Brain pericyte (primary cell): Measurements from ENCODE around the gene ASPSCR1.

Experiments used
- DNase-seq: peaks from one replicate; pipeline ENCODE4 v3.0.0-alpha.2; 2012; ENCODE audit warnings: low read depth, low spot score

The ASPSCR1 gene

DNA sequence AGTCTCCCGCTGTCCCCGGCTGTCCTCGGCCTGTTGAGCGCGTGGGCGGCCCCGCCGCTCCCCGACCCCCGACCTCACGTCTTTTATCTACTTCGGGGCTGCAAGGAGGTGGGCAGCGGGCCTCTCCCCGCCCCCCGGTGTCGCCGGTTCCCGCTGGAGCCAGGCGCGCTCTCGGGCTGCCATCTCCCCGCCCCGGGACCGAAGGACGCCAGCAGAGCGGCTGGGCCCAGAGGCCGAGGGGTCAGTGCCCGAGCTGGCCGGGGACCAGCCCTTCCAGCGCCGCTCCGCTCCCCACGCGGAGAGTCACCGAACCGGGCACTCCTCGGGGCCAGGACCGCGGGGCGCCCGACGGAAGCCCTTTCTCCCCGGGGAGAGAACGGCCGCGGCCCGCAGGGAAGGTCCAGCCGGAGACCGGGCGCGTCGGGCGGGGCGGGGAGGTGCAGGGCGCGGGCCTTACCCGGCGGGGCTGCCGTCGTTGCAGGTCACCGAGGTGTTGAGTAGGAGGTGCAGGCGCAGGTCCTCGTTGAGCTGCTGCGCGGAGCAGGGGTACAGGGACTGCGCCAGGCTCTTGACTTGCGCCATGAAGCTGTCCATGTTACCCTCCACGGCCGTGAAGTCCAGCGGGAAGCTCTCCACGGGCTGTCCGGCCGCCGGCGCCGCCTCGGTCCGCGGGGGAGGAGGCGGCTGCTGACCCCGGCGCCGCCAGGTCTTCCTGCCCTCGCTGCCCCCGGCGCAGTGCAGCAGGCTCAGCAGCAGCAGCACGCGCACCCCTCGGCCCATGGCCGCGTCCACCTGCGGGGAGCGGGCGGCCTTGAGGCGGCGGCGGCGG, 17.1 kb upstream of the ASPSCR1 start:
- no peak for DNase-seq

- DNase-seq = no peak
Measured at GRCh38 chr17:81961087-81961511, 16.3 kb upstream of the ASPSCR1 start, which contains the start of gene NOTUM. NOTUM (minus strand) TSS chr17:81961187; CDS start chr17:81960909, 278 bp downstream.

- no peak for DNase-seq
Measured at GRCh38 chr17:81961521-81962498, 15.6 kb upstream of the ASPSCR1 start.

DNA sequence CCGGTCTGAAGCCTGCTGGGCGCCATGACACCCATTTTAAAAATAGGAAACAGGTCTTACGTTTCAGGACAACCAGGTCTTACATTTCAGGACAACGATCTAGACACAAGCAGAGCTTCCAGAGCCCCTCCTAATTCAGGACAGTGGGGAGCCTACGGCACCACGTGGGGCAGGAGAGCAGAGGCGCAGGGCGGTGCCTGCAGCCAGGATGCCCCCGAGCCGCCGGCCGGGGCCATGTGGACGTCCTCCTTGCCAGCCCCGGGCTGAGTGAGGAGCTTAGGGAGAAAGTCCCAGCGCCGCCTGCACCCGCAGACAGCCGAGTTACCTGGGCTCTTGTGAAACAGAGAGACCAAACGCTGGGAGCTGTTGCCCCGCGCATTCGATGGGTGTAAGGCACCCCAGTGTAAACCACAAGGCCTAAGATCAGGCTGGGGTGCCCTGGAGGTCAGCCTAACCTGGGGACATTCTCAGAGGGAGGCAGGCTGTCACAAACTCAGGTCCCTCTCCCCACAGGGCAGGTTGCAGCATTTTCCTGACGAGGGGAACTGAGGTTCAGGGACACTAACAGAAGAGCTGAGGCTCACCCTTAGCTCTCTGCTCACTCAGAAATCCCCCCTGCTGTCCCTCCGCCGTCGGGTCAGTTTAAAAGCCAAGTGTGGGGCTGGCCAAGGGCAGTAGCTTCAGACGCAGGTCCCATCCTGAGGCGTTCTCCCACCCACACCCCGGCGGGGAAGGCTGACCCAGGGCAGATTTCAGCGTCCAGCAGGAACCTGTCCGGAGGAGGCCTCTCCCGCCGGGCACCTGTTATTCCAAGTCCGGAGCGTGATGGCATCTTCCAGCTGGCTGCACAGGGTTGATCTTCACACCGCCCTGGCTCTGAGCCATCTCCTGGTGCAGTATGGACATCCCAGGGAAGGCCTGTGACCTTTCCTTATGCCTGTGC, 14.7 kb upstream of the ASPSCR1 start:
- no peak for DNase-seq

GRCh38 chr17:81964081-81964849, 13.2 kb upstream of the ASPSCR1 start:
- no peak for DNase-seq

DNA sequence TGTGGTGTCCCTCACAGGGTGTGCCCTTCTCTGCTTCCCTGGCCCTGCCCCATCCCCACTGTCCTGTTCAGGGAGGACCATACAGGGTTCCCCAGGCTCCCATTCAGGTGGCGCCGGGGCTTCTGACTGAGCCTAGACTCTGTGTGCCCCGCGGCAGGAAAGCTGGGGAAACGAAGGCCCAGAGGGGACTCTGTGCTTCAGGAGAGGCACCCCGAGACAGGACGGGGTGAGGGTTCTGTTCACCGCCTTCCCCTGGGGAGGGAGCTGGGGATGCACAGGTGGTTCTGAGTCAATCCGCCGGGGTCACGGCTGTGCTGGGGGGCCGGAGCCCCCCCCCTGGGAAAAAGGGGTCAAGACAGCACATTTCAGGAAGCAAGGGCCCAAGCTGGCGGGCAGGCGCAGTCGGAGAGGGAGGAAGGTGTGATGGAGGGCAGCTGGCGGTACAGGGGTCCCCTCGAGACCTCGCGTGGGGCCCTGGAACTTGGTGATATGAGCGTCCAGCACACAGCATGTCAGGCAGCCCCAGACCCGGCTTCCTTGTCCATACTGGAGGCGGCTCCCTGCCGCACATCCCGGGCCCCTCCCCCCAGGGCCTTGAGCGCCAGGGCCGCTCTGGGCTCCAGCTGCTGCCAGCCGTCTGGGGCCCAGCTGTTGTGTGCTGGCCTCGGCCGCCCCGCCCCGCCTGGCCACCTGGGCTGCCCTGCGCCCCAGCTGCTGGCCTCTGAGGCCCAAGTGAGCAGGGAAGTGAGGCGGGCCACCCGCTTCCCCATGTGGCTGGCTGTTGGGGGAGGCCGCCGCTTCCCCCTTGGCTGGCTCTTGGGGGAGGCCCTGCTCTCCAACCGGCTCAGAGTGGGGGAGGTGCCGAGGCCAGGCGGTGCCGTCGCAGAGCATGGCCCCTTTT, 10.8 kb upstream of the ASPSCR1 start:
- no peak for DNase-seq

DNA sequence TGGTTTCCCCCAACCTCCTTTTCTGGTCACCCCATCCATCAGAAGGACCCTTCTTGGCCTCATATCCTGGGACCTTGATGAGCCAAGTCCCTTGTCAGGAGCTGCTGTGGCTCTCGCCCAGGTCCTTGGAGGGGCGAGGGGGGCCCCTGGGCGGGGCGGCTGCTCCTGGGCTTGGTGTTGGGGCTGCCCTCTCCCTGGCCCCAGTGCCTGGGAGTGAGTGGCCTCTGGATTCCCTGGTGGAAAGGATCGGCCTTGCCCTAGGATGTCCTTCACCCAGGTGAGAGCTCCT, 10.2 kb upstream of the ASPSCR1 start:
- DNase-seq = no peak

GRCh38 chr17:81967533-81968395, 9.7 kb upstream of the ASPSCR1 start:
- DNase-seq = no peak

DNA sequence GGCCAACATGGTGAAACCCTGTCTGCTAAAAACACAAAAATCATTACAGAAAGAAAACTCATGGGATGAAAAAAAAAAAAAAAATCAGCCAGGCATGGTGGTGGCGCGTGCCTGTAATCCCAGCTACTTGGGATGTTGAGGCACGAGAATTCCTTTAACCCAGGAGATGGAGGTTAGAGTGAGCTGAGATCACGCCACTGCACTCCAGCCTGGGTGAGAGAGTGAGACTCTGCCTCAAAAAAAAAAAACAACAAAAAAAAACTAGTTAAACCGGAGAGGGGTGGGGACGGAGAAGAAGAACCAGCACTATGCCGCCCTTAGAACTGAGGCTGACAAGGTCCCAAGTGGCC, 9.1 kb upstream of the ASPSCR1 start:
- DNase-seq = no peak

DNA sequence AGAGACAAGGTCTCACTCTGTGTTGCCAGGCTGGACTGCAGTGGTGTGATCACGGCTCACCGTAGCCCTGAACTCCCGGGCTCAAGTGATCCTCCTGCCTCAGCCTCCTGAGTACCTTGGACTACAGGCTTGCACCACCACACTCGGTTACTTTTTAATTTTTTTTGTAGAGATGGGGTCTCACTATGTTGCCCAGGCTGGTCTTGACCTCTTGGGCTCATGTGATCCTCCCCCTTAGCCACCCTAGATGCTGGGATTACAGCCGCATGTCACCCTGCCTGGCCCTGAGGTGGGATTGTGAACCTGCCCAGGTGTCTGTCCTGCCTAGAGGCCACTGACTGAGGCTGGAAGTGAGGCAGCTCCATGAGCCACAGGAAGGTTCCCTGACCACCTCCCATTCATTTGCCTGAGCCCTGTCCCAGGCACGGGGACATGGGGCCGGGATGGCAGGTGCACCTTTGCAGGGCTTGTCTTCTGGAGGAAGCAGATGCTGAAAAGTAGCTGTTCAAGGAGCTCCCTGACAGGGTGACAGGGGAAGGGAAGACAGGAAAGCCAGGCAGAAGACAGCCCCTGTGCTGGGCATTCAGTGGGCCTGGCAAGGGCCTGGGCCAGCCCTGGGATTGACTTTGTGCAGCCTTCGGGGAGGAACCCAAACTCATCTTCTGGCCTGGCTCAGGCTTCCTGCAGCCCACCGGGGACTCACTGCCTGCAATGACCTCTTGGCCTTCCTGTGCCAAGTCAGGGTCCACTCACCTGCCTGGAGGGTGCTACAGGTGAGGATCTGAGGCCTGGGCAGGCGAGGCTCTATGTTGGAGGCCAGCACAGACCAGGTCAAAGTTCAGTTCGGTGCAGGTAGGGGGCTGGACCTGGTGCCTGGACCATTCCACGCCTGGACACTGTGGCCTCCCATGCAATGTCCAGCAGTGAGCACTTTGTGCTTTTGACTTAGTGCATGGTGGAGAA, 8.3 kb upstream of the ASPSCR1 start:
- DNase-seq = no peak

DNA sequence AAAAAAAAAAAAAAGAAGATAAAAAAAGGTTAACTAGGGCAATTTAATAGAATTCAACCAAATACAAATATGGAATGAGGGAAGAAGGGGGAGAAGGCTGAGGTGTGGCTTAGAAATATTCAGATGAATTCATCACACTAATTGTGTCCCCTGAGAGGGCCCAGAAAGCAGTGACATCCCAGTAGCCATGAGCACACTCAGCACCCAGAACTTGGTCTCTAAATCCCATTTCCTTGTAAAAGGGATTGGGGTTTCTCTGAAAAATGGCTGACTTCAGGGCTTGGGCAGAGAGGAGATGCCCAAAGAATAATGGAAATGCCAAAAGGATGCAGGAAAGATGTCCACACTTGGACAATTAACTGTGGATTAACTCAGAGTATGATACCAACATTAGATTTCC, 4.0 kb upstream of the ASPSCR1 start:
- no peak for DNase-seq

- no peak for DNase-seq
Measured at GRCh38 chr17:81976332-81977210, 858 bp upstream of the ASPSCR1 start.

- DNase-seq = no peak
Measured at GRCh38 chr17:81978524-81979298, 1.3 kb downstream of the ASPSCR1 start.

GRCh38 chr17:81980122-81980521, 2.7 kb downstream of the ASPSCR1 start:
- no peak for DNase-seq

DNA sequence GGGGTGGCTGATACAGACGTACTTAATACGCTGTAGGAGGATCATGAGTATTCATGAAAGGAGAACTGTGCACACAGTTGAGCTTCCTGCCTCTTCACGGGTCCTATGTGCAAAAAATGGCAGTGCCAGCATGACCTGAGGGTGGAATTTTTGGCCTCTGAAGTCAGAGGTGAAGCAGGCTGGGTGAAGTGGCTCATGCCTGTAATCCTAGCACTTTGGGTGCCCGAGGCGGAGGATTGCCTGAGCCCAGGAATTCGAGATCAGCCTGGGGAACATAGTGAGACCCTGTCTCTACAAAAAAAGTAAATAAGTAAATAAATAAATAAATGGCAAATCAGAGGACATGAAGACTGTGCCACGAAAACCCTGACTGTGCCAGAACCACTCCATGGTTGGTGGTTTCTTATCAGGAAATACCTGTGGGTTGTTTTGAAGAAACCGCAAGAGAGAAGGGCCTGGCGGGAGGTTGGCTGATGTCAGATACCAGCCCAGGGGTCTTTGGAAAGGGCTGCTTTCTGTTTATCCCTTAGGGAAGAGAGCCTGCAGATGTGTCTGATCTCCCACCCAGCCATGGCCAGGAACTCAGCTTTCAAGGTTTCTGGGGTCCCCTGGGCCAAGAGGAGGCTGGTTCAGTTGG, 3.4 kb downstream of the ASPSCR1 start:
- no peak for DNase-seq
